SIG-M5 (cell line): ENCODE data around the gene REXO1.

Experiments
- DNase-seq: peaks from one replicate; lab custom pipeline; 2025; lab: John Stamatoyannopoulos, UW

Gene REXO1

GRCh38 chr19:1790054-1790792, 58.1 kb downstream of the REXO1 start:
- no peak for DNase-seq

DNA sequence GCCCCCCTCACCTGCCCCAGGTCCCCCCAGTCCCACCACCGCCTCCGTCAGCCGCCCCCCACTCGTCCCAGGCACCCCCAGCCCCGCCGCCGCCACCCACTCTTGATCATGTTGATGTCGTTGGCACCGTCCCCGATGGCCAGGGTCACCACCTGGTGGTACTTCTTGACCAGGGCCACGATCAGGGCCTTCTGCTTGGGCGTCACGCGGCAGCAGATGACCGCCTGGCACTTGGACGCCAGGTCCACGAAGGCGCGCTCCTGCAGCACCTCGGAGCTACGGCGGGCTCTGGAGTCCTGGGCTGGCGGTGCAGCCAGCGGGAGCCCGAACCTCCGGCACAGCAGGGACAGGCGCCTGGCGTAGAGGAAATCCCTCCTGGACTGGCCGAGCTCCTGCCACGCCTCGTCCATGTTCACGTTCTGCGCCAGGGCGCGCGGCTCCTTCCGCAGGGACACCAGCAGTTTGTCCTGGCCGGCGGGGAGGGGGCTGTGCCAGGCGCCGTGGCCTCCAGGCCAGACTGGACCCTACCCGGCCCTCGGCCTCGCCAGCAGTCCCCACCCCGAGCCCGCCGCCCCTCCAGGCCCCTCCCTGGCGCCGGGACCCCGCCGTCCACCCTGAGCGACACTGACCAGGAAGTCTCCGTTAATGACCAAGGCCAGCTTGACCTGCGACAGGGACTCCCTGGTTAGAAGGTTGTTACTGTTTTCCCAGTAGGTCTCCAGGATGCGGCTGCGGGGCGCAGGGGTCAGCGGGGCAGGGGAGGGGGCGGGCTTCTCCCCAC, 58.8 kb downstream of the REXO1 start:
- no peak for DNase-seq

DNA sequence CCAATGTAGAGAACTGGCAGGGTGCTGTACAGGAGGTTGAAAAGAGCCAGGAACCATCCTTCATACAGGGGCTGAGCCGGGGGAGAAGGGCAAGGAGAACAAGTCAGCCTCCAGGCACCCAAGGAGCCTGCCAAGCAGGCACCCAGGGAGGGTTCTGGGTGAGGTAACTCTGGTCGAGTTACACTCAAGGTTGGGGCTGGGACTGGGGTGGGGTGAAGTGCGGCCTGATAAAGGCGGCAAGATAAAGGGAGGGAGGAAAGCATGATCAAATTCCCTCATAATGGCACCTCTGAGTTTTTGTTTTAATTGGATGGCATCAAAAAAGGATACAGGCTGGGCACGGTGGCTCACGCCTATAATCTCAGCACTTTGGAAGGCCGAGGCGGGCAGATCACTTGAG, 61.2 kb downstream of the REXO1 start:
- DNase-seq = no peak

DNA sequence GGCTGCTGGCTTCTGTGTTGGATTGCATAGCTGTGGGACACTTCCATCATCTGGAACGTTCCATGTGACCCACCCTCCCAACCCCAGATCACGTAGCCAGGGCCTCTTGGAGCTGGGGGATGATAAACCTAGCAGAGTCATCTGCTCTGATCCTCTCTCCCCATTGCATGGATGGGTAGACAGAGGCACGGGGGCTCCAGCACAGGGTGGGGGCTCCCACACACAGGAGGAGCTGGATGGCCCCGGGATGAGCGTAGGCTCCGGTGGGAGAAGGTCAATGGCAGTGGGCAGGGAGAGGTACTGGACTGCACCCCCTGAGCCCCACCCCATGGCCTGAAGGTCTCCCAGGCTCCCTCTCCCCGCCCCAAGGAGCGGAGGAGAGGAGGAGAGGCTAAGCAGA, 61.6 kb downstream of the REXO1 start:
- no peak for DNase-seq

DNA sequence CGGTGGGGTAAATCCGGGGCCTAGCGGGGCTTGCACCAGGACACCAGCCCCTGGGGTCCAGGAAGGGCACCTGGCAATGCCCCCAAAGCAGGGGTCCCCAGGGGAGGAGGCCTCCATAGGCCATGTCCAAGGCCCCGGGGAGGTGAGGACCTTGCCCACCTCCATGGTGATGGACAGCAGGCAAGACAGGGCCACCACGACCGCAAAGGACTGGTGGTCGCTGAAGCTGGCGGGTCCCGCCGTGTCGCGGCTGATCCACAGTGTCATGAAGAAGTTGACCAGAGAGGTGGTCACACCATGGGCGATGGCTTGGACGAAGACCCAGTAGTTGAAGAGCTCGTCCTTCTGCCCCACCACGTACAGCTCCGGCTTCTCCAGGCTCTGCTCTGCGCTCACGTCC, 63.0 kb downstream of the REXO1 start:
- DNase-seq = no peak

DNA sequence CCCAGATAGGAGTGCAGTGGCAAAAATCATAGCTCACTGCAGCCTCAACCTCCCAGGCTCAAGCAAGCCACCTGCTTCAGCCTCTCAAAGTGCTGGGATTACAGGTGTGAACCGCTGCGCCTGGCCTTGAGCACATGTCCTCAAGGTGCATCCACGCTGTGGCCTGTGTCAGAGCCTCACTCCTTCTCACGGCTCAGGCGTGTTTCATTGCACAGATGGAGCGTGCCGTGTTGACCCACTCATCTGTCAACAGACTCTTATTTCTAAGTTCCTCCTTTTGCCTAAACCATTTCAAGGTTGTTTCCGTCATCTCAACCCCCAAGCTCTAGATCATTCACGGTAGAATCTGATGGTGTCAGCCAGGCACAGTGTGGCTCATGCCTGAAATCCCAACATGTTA, 64.4 kb downstream of the REXO1 start:
- DNase-seq = no peak

DNA sequence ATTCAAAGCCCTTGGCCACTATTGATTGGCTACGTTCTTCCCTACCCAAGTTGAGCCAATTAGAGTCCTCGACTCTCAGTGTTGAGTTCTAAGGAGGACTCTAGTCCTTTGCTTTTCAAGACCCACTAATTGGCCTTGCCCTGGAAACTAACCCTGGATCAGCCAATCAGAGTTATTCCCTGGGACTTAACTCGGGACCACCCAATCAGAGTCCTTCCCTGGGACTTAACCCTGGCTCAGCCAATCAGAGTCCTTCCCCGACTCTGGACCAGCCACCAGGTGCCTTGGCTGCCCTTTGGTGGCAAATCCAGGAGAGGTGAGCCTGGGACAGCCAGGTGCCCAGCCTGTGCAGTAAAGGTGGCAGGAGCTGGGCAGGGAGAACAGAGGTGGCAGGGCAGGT, 64.9 kb downstream of the REXO1 start:
- no peak for DNase-seq

- DNase-seq = no peak
These were observed 65.8 kb downstream of the REXO1 start for GRCh38 chr19:1782521-1782920.

DNA sequence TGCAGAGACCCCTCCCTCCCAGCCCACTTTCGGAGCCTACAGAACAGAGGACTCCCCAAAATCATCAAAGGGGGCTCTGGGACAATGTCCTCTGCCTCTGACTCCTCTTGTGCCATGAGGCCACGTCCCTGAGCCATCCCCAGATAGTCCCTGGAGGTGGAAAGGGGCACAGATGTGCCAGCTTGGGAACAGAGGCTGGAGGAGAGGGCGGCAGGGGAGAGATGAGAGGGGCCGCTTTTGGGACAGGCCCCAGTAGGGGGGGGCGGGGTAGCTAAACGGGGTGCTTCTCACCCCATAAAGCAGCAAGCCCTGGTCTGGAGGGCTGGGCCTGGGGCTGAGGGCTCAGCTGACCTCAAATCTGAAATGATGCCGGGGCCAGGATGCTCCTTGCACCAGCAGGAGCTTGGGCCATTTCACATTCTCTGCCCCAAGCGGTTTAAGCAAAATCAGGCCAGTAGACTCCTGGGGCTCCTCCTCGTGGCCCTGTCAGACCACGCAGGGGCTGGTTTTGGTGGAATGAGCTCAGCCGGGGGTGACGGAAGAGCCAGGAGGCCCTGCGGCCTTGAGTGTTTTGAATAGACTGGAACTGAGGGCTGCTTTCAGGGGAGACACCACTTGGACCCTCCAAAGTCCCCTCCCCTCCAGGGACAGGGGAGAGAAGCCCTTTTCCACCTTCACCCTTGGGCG, 67.9 kb downstream of the REXO1 start:
- DNase-seq = no peak

GRCh38 chr19:1779574-1779973, 68.7 kb downstream of the REXO1 start:
- DNase-seq = no peak

DNA sequence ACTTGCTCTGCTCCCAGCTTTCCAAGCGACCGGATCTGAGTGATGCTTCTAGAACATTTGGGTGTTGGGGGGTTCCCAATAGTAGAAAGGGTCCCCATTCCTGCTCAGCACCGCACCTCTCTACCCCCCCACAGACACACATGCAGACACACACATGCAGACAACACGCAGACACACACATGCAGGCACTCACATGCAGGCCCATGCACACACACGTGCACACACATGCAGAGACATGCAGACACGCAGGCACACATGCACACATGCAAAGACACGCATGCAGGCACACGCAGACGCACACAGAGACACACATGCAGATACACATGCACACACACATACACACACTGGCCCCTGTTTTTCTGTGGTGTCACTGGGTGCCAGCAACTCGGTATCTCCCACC, 71.1 kb downstream of the REXO1 start:
- no peak for DNase-seq

DNA sequence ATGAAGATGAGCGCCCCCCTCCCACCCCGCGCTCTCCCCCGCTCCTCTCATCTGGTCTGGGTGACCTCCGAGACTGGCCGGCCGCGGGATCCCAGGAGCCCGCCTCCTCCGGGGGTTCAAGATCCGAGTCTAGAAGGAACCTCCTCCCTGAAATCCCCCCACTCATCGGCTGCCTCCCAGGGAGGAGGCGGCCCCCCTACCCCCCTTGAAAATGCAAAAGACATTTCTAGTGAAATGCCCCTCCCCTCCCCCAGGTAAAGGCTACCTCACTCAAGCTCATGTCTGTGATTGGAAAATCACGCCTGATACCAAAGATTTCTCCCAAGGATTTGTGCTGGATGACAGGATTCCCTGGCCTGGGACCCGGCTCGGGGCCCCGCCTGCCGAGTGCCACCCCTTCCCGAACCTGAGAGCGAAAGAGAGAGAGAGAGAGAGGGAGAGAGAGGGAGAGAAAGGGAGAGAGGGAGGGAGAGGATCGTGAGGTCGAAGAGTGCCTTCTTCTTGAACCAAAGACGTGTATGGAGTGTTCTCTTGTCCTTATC, 71.6 kb downstream of the REXO1 start:
- no peak for DNase-seq

- DNase-seq = no peak
These were observed 72.2 kb downstream of the REXO1 start for GRCh38 chr19:1775951-1776605.

- no peak for DNase-seq
These were observed 73.1 kb downstream of the REXO1 start for GRCh38 chr19:1774989-1775772.

DNA sequence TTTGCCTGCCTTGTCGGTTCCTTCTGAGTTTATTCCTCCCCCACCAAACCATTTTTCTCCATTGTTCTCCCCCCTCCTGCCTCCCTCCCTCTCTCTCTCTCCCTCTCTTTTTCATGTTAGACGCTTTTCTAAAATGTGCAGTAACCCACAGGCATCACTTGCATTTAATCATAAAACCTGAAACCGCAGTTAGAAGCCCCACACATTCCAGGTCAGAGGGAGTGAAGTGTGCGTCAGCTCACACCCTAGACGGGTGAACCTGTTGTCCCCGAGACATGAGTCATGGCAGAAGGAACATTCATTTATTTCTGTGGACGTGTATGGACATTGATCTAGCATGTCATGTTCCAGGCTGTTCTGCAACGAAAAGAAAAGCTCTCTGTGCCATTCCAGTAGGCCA, 75.1 kb downstream of the REXO1 start:
- no peak for DNase-seq

GRCh38 chr19:1770866-1771576, 77.3 kb downstream of the REXO1 start:
- DNase-seq = no peak

GRCh38 chr19:1769645-1769985, 78.7 kb downstream of the REXO1 start:
- DNase-seq = no peak

- no peak for DNase-seq
These were observed 79.2 kb downstream of the REXO1 start for GRCh38 chr19:1768918-1769644.

DNA sequence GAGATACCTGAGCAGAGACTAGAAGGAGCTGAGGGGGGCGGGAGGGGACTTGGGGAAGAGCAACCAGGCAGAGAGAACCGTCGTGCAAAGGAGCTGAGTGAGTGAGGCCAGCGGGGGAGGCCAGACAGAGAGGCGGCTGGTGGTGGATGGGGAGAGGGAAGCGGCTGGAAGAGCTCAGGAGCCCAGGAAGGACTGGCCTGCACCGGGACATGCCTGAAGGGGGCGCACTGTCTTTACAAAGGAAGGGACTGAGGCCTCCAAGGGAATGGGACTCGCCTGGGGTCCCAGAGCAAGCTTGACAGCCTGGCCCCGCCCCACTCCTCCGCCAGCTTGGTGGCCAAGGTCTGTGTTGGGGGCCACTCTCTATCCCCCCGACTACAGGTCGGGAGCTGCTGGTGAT, 80.0 kb downstream of the REXO1 start:
- DNase-seq = no peak

GRCh38 chr19:1767464-1767933, 80.8 kb downstream of the REXO1 start:
- no peak for DNase-seq
